Right forelimb (tissue), 1 donor: ENCODE measurements around the gene PBX2.
"Not testable (repeated sequence)": the region's sequence is repeated elsewhere in the genome, so short reads cannot be mapped to it uniquely, and the experiment has no call there.

Experiments
- DNase-seq: peaks from one replicate; pipeline ENCODE4 v3.0.0-alpha.2; 2018

Gene PBX2

GRCh38 chr6:32148289-32149091 is 41.5 kb downstream of the PBX2 start:
- peak; percentile 77 for DNase-seq

GRCh38 chr6:32147401-32148132 is 42.4 kb downstream of the PBX2 start:
- no peak for DNase-seq

GRCh38 chr6:32146687-32147086 is 43.3 kb downstream of the PBX2 start:
- no peak for DNase-seq

- no peak for DNase-seq
Measured at GRCh38 chr6:32146287-32146686, 43.7 kb downstream of the PBX2 start.

GRCh38 chr6:32144238-32144637 is 45.8 kb downstream of the PBX2 start:
- DNase-seq, result not testable (repeated sequence)

GRCh38 chr6:32140420-32141046 is 49.5 kb downstream of the PBX2 start:
- no peak for DNase-seq

- DNase-seq, result no peak
Measured at GRCh38 chr6:32139590-32139989, 50.4 kb downstream of the PBX2 start.

- DNase-seq, result no peak
Measured at GRCh38 chr6:32137454-32137853, 52.5 kb downstream of the PBX2 start.
